NCI-H187 treated with DMSO at 0.1 percent for 48 hours (cell line): ENCODE results near the gene NAA10.

Source experiments
- DNase-seq: peaks from one replicate; lab custom pipeline; 2025; lab: John Stamatoyannopoulos, UW

NAA10 gene

GRCh38 chrX:153948847-153949805, 14.3 kb upstream of the NAA10 start:
- no peak for DNase-seq

GRCh38 chrX:153948002-153948466, 13.2 kb upstream of the NAA10 start:
- no peak for DNase-seq

- peak; percentile 48 for DNase-seq
Measured at GRCh38 chrX:153947009-153947769, 12.4 kb upstream of the NAA10 start.

GRCh38 chrX:153945956-153946943, 11.4 kb upstream of the NAA10 start:
- no peak for DNase-seq

- DNase-seq: no peak
Measured at GRCh38 chrX:153944800-153945150, 9.9 kb upstream of the NAA10 start.

- DNase-seq: no peak
Measured at GRCh38 chrX:153944140-153944799, 9.4 kb upstream of the NAA10 start, which contains the start of gene RENBP. Gene RENBP, minus strand, starts transcription at chrX:153944643. Its CDS starts 33 bp downstream, at chrX:153944610.

GRCh38 chrX:153941336-153942252, 6.8 kb upstream of the NAA10 start:
- DNase-seq: no peak

GRCh38 chrX:153939573-153939972, 4.7 kb upstream of the NAA10 start:
- no peak for DNase-seq

GRCh38 chrX:153938226-153938786, 3.5 kb upstream of the NAA10 start:
- DNase-seq: no peak

- no peak for DNase-seq
Measured at GRCh38 chrX:153937056-153937455, 2.2 kb upstream of the NAA10 start.

- DNase-seq: no peak
Measured at GRCh38 chrX:153935326-153935851, 552 bp upstream of the NAA10 start.

- no peak for DNase-seq
Measured at GRCh38 chrX:153934148-153934761, 582 bp downstream of the NAA10 start.

- no peak for DNase-seq
Measured at GRCh38 chrX:153933748-153934147, 1.1 kb downstream of the NAA10 start.

- no peak for DNase-seq
Measured at GRCh38 chrX:153932220-153932915, 2.5 kb downstream of the NAA10 start.

- DNase-seq: no peak
Measured at GRCh38 chrX:153931748-153932147, 3.1 kb downstream of the NAA10 start.

GRCh38 chrX:153931151-153931550, 3.7 kb downstream of the NAA10 start:
- no peak for DNase-seq

- DNase-seq: no peak
Measured at GRCh38 chrX:153930011-153930910, 4.6 kb downstream of the NAA10 start.
